ENCODE measurements around the gene NKTR.

Gene NKTR

DNA sequence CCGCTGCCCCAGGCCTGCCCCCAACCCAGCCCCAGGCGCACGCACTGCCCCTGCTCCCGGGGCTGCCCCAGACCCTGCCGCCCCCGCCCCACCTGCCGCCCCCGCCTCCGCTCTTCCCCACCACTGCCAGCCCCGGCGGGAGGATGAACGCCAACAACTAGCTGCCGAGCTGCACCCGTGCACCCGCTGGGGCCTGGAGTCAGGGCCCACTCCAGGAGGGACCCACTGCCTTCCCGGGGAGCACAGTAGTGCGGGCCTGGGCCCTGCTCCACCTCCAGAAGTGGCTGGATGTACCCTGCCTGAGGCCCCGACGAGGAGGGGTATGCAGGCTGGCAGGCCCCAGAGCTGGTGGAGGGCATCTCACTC lies 63.9 kb downstream of the NKTR start:
- no peak for DNase-seq (ENCODE audit: low read depth, low spot score)
- in situ Hi-C loops (cut with HindIII; ENCODE audit: low sequenced_read_pairs), result no loop called here
- TF ChIP-seq, protein P1, sequence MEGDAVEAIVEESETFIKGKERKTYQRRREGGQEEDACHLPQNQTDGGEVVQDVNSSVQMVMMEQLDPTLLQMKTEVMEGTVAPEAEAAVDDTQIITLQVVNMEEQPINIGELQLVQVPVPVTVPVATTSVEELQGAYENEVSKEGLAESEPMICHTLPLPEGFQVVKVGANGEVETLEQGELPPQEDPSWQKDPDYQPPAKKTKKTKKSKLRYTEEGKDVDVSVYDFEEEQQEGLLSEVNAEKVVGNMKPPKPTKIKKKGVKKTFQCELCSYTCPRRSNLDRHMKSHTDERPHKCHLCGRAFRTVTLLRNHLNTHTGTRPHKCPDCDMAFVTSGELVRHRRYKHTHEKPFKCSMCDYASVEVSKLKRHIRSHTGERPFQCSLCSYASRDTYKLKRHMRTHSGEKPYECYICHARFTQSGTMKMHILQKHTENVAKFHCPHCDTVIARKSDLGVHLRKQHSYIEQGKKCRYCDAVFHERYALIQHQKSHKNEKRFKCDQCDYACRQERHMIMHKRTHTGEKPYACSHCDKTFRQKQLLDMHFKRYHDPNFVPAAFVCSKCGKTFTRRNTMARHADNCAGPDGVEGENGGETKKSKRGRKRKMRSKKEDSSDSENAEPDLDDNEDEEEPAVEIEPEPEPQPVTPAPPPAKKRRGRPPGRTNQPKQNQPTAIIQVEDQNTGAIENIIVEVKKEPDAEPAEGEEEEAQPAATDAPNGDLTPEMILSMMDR (IDR thresholded peaks at IDR 0.05; ENCODE audit: low read depth, low read length), result no peak
- H3K4me3 ChIP-seq (ENCODE audit: low read depth, low read length), result no peak overlapping the region

GRCh38 chr3:42665050-42665878 lies 64.8 kb downstream of the NKTR start:
- DNase-seq (ENCODE audit: low read depth, low spot score), result no peak
- in situ Hi-C loops (cut with HindIII; ENCODE audit: low sequenced_read_pairs), result no loop called here
- TF ChIP-seq, protein P1 (IDR thresholded peaks at IDR 0.05; ENCODE audit: low read depth, low read length), result no peak
- H3K4me3 ChIP-seq (ENCODE audit: low read depth, low read length), result no peak overlapping the region

DNA sequence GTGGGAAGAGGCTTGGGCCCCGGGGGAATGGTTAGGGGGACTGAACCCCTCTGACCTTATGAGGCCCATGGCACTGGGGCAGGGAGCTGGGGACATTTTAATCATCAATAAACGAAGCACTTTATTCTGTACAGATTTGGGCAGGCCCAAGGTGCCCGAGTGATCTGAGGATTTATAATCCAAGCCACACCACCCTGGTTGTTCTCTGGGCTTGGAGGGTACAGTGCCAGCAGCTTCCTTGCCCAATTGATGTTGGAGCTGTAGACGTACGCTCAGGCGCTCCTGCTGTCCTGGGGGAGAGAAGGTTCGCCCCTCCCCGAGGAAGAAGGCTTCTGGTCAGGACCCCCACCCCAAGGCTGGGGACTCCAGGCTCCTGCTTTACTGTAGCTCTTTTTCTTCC lies 65.5 kb downstream of the NKTR start:
- TF ChIP-seq, protein P1 (IDR thresholded peaks at IDR 0.05; ENCODE audit: low read depth, low read length), result no peak
- no peak for DNase-seq (ENCODE audit: low read depth, low spot score)
- in situ Hi-C loops (cut with HindIII; ENCODE audit: low sequenced_read_pairs), result no loop called here
- no peak overlapping the region for H3K4me3 ChIP-seq (ENCODE audit: low read depth, low read length)

DNA sequence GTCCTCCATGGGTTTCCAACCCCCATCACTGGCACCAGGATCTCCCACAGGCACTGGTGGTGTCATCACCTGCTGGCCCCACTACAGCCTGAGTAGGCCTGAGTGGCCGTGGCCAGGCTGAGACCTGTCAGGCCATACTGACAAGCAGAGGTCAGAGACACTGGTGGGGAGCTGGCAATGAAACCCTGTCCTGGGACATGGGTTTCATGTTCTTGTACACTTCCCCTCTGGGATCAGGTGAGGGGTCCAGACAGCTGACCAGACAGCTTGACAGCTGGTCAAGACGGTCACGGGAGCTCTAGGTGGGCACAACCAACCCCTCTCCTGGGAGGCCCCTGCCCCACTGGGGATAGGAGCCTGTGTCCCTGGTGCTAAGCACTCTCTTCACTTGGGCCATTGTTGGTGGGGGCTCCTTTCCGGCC lies 66.1 kb downstream of the NKTR start:
- no peak for DNase-seq (ENCODE audit: low read depth, low spot score)
- in situ Hi-C loops (cut with HindIII; ENCODE audit: low sequenced_read_pairs), result no loop called here
- no peak overlapping the region for H3K4me3 ChIP-seq (ENCODE audit: low read depth, low read length)
- TF ChIP-seq, protein P1 (IDR thresholded peaks at IDR 0.05; ENCODE audit: low read depth, low read length), result no peak

DNA sequence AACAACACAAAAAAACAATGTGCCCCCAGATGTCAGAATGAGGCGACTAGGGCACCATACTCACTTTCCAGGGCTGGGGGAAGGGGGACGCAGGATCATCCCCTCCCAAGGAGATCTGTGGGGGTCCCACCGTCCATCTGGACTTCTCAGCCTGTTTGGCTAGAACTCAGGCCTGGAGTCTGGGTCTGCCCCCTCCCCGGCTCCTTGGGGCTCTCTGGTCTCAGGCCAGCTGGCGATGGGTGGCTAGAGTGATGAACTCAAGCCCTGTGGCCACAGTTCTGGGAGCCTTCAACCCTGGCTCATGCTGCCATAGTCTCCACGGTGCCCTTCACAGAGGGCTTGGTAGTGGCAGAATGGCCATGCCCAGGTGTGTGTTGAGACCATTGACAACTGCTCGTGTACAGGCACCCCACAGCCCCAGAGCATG lies 66.6 kb downstream of the NKTR start:
- no peak for DNase-seq (ENCODE audit: low read depth, low spot score)
- TF ChIP-seq, protein P1 (IDR thresholded peaks at IDR 0.05; ENCODE audit: low read depth, low read length), result no peak
- in situ Hi-C loops (cut with HindIII; ENCODE audit: low sequenced_read_pairs), result no loop called here
- no peak overlapping the region for H3K4me3 ChIP-seq (ENCODE audit: low read depth, low read length)

GRCh38 chr3:42667523-42668412 lies 67.3 kb downstream of the NKTR start:
- TF ChIP-seq, protein P1 (IDR thresholded peaks at IDR 0.05; ENCODE audit: low read depth, low read length), result no peak
- no peak overlapping the region for H3K4me3 ChIP-seq (ENCODE audit: low read depth, low read length)
- DNase-seq (ENCODE audit: low read depth, low spot score), result no peak
- in situ Hi-C loops (cut with HindIII; ENCODE audit: low sequenced_read_pairs), result no loop called here

All from astrocyte of the spinal cord (primary cell).